GM12891 (cell line): ENCODE measurements around the gene ZNF467.

Experiments
- PAX5 ChIP-seq: IDR thresholded peaks from 2 replicates; pipeline ENCODE4 v1.6.1; 2011; ENCODE audit warnings: low read length, moderate library complexity, mild to moderate bottlenecking; ENCODE audit not compliant: insufficient read depth, severe bottlenecking
- POLR2A ChIP-seq: IDR thresholded peaks from 2 replicates; pipeline ENCODE4 v1.6.1; 2011; ENCODE audit warnings: low read depth, low read length, control low read depth
- POLR2AphosphoS5 ChIP-seq: IDR thresholded peaks from 2 replicates; pipeline ENCODE4 v1.6.1; 2011; ENCODE audit warnings: low read depth, low read length, control low read depth
- POU2F2 ChIP-seq: IDR thresholded peaks from 2 replicates; pipeline ENCODE4 v1.6.1; 2011; ENCODE audit warnings: low read depth, mild to moderate bottlenecking, control low read depth, low read length, moderate library complexity
- SPI1 ChIP-seq: IDR thresholded peaks from 2 replicates; pipeline ENCODE4 v1.6.1; 2011; ENCODE audit warnings: low read depth, low read length, control low read depth
- TAF1 ChIP-seq: IDR thresholded peaks from 2 replicates; pipeline ENCODE4 v1.6.1; 2011; ENCODE audit warnings: low read depth, low read length, control low read depth

DNA sequence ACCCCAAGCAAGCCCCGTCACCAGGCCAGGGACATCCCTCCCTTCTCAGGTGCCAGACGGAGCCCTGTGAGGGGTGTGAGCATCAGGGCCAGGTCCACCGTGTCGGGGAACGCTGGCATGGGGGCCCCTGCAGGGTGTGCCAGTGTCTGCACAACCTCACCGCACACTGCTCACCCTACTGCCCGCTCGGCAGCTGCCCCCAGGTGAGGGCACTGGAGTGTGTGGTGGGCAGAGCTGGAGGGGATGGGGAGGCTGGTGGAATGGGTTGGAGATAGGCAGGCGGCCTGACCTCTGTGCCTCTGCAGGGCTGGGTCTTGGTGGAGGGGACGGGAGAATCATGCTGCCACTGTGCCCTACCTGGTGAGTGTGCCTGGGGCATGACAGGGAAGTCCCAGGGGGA, 19.9 kb upstream of the ZNF467 start:
- TF ChIP-seq POLR2AphosphoS5 (no peak), POLR2A (no peak), TAF1 (no peak), SPI1 (no peak), PAX5 (no peak), POU2F2 (no peak)
